ENCODE results near the gene ODAD2.

DNA sequence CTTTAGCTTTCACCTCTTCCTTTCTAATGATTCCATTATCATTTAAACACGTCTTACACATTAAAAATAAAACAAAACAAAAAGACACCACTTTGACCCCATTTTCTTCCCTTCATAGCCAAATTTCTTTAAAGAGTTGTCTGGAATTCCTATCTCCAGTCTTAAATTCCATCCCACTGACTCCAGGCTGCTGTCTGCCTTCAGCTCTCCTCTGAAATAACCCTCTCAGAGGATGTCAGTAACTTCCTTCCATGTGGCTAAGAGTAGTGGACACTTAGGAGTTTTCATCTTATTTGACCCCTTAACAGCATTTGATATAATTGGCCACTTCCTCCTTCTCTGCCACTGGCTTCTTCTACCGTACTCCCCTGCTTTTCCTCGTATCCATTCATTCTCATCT is 183.6 kb downstream of the ODAD2 start:
- TF ChIP-seq CTCF (IDR thresholded peaks at IDR 0.05; ENCODE audit: poor library complexity) (no peak), EZH2phosphoT487 (IDR thresholded peaks at IDR 0.05; ENCODE audit: low read depth, severe bottlenecking, unreplicated experiment) (no peak), EZH2 (IDR thresholded peaks at IDR 0.05; ENCODE audit: borderline replicate concordance) (no peak)

Measured in hepatocyte (in vitro differentiated cells).